WERI-Rb-1 (cell line): ENCODE data around the gene FAM181B.

ENCODE experiments used
- DNase-seq: peaks from one replicate; pipeline ENCODE4 v3.0.0-alpha.2; 2020
- H3K27ac ChIP-seq: fragments of 250-450 bp; sonication (Bioruptor Pico); 2 replicates; pipeline ENCODE4 v1.5.1; 2020; ENCODE audit warnings: mild to moderate bottlenecking, moderate library complexity
- H3K27me3 ChIP-seq: fragments of 250-450 bp; sonication (Bioruptor Pico); 2 replicates; pipeline ENCODE4 v1.5.1; 2021; ENCODE audit warnings: mild to moderate bottlenecking, low read depth, moderate library complexity; ENCODE audit not compliant: insufficient read depth, severe bottlenecking
- H3K36me3 ChIP-seq: fragments of 250-450 bp; sonication (Bioruptor Pico); 2 replicates; pipeline ENCODE4 v1.5.1; 2020; ENCODE audit warnings: mild to moderate bottlenecking, moderate library complexity
- H3K4me3 ChIP-seq: 2 replicates; pipeline ENCODE4 v1.5.1; 2011; ENCODE audit warnings: low read depth, mild to moderate bottlenecking, control low read depth, low read length
- H3K9me3 ChIP-seq: fragments of 250-450 bp; sonication (Bioruptor Pico); 2 replicates; pipeline ENCODE4 v1.5.1; 2021; ENCODE audit warnings: mild to moderate bottlenecking, moderate library complexity; ENCODE audit not compliant: severe bottlenecking
- TF ChIP-seq, protein P1 (sequence below): IDR thresholded peaks from 2 replicates; pipeline ENCODE4 v1.5.1; 2011; ENCODE audit warnings: low read depth, mild to moderate bottlenecking, control low read depth, inconsistent platforms, low read length

Gene FAM181B

DNA sequence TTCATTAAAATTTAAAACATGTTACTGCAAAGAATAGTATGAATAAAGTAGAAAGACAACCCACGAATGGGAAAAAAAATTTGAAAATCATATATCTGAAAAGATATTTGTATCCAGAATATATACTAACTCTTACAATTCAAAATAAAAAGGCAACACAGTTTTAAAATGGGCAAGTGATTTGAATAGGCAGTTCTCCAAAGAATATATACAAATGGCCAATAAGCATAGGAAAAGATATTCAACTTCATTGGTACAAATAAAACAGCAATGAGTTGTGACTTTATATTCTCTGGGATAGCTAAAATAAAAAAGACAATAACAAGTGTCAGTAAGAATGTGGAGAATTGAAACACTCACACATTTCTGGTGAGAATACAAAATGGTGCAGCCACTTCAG lies 41.6 kb upstream of the FAM181B start:
- no peak overlapping the region for H3K4me3 ChIP-seq
- DNase-seq: no peak
- peaks cover 6% of the 10 kb centered on the region for H3K9me3 ChIP-seq
- no peak overlapping the region for H3K27ac ChIP-seq
- no peaks in the 10 kb centered on the region for H3K36me3 ChIP-seq
- TF ChIP-seq, protein P1, sequence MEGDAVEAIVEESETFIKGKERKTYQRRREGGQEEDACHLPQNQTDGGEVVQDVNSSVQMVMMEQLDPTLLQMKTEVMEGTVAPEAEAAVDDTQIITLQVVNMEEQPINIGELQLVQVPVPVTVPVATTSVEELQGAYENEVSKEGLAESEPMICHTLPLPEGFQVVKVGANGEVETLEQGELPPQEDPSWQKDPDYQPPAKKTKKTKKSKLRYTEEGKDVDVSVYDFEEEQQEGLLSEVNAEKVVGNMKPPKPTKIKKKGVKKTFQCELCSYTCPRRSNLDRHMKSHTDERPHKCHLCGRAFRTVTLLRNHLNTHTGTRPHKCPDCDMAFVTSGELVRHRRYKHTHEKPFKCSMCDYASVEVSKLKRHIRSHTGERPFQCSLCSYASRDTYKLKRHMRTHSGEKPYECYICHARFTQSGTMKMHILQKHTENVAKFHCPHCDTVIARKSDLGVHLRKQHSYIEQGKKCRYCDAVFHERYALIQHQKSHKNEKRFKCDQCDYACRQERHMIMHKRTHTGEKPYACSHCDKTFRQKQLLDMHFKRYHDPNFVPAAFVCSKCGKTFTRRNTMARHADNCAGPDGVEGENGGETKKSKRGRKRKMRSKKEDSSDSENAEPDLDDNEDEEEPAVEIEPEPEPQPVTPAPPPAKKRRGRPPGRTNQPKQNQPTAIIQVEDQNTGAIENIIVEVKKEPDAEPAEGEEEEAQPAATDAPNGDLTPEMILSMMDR: no peak
- H3K27me3 ChIP-seq: peaks cover 3% of the 10 kb centered on the region

DNA sequence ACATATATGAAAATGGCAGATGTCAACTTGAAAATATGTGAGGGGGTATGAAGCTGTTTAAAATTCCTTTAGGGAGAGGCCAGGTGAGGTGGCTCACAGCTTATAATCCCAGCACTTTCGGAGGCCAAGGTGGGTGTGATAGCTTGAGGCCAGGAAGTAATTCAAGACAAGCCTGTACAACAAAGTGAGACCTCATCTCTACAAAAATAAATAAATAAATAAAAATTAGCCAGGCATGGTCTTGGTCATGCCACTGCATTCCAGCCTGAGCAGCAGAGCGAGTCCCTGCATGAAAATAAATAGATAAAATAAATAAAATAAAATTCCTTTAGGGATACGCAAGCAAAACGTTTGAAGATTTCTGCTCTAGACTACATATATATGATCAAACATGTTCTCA lies 38.1 kb upstream of the FAM181B start:
- DNase-seq: no peak
- Histone ChIP-seq H3K27me3 (peaks cover 26% of the 10 kb centered on the region), H3K36me3 (no peaks in the 10 kb centered on the region), H3K9me3 (peaks cover 6% of the 10 kb centered on the region), H3K4me3 (no peak overlapping the region), H3K27ac (no peak overlapping the region)
- TF ChIP-seq, protein P1: no peak

DNA sequence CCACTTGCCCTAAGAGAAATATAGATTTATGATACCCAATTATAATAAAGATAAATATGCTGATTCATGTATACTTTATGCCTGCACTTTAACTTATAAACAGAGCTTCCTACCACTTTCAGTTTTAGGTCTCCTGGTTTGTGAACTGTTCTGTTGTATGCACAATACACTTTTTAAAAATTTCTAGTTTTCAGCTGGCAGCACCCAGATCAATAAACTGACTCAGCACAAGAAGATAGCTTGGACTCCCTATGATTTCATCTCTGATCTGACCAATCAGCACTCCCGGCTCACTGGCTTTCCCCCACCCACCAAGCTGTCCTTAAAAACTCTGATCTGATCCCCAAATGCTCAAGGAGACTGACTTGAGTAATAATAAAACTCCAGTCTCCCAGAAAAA lies 33.5 kb upstream of the FAM181B start:
- H3K27me3 ChIP-seq: peaks cover 61% of the 10 kb centered on the region
- no peak for DNase-seq
- TF ChIP-seq, protein P1: no peak
- H3K4me3 ChIP-seq: no peak overlapping the region
- H3K27ac ChIP-seq: no peak overlapping the region
- H3K9me3 ChIP-seq: peaks cover 1% of the 10 kb centered on the region
- H3K36me3 ChIP-seq: no peaks in the 10 kb centered on the region

DNA sequence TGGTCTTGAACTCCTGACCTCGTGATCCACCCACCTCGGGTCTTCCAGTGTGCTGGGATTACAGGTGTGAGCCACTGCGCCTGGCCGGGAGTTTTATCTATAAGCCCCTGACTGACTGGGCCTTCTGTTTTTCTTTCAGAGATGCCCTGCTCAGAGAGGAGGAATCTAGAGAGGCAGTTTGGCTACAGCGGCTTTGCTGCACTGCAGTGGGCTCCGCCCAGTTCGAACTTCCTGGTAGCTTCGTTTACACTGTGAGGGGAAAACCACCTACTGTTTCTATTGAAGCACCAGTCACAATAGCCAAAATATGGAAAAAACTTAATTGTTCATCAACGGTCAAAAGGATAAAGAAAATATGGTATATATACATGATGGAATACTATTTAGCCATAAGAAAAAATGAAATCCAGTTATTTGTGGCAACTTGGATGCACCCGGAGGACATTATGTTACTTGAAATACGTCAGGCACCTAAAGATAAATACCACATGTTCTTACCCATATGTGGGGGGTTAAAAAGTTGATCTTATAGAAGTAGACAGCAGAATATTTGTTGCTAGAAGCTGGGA lies 31.9 kb upstream of the FAM181B start:
- DNase-seq: no peak
- no peak overlapping the region for H3K27ac ChIP-seq
- no peaks in the 10 kb centered on the region for H3K36me3 ChIP-seq
- H3K27me3 ChIP-seq: peaks cover 70% of the 10 kb centered on the region
- TF ChIP-seq, protein P1: no peak
- no peak overlapping the region for H3K4me3 ChIP-seq
- H3K9me3 ChIP-seq: peaks cover 4% of the 10 kb centered on the region

DNA sequence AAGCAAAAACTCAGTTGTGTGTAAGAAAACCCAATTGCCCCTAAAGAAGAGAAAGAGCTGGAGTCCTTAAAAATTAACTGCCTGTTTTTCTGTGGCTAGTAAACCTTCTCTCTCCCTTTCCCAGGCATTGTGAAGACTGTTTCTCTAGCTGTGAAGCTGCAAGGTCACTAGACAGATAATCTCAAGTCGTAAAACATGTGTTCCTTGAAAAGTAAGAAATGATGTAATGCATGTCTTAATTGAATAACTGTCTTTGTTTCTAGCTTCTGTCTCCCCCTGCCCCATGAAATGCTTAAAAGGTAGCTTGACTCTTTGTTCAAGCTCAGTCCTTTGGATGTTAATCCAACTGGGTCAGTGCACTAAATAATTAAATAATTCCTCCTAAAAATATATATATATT lies 29.5 kb upstream of the FAM181B start:
- Histone ChIP-seq H3K4me3 (no peak overlapping the region), H3K27me3 (peaks cover 70% of the 10 kb centered on the region), H3K27ac (no peak overlapping the region), H3K9me3 (peaks cover 4% of the 10 kb centered on the region), H3K36me3 (no peaks in the 10 kb centered on the region)
- TF ChIP-seq, protein P1: no peak
- DNase-seq: no peak

DNA sequence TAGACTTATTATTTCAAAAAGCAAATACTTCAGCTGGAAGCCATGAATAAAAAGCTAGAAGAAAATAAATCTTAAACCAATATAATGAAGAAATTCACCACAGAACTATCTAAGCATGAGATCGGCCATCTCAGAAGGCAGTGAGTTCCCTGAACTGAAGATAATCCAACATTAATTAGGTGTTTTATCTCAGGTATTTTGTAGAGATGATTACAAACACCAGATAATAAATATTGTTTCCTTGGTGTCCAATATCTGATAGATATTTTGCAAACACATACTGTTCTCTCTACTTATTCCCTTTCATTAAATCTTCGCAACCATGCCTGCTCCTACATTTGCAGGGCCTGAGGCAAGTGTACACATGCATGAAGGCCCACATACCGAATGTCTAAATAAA lies 26.0 kb upstream of the FAM181B start:
- TF ChIP-seq, protein P1: no peak
- Histone ChIP-seq H3K9me3 (peaks cover 4% of the 10 kb centered on the region), H3K27ac (no peak overlapping the region), H3K4me3 (no peak overlapping the region), H3K27me3 (peaks cover 84% of the 10 kb centered on the region), H3K36me3 (no peaks in the 10 kb centered on the region)
- no peak for DNase-seq
